Measurements from ENCODE around the gene FOXE3. TPM values are rescaled to one million over a fixed set of nuclear protein-coding genes. Genes with fewer than 3 reads are reported as not detected.

FOXE3 gene
- total RNA-seq, 1 experiment from 2014 or later, result not detected

GRCh38 chr1:47378147-47378546 lies 37.9 kb upstream of the FOXE3 start:
- Mint-ChIP-seq H3K27ac (no peak overlapping the region), H3K9me3 (no peaks in the 10 kb centered on the region), H3K4me1 (peaks cover 17% of the 10 kb centered on the region), H3K27me3 (ENCODE audit: low read depth) (no peaks in the 10 kb centered on the region), H3K36me3 (peaks cover 11% of the 10 kb centered on the region), H3K4me3 (no peak overlapping the region)
- ChIA-PET CTCF (no interaction called here), POLR2A (no interaction called here)
- no peak for ATAC-seq
- DNase-seq (ENCODE audit: low spot score), result no peak
- no peak for TF ChIP-seq E2F5 (CRISPR knock-in tag; IDR thresholded peaks at IDR 0.05)
- TF ChIP-seq, protein P1, sequence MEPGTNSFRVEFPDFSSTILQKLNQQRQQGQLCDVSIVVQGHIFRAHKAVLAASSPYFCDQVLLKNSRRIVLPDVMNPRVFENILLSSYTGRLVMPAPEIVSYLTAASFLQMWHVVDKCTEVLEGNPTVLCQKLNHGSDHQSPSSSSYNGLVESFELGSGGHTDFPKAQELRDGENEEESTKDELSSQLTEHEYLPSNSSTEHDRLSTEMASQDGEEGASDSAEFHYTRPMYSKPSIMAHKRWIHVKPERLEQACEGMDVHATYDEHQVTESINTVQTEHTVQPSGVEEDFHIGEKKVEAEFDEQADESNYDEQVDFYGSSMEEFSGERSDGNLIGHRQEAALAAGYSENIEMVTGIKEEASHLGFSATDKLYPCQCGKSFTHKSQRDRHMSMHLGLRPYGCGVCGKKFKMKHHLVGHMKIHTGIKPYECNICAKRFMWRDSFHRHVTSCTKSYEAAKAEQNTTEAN (CRISPR knock-in tag; IDR thresholded peaks at IDR 0.05), result no peak
- TF ChIP-seq FOXP4 (CRISPR knock-in tag; IDR thresholded peaks at IDR 0.05), result no peak
- no peak for TF ChIP-seq CREM (CRISPR knock-in tag; IDR thresholded peaks at IDR 0.05)
- no peak for TF ChIP-seq ZNF396 (CRISPR knock-in tag; IDR thresholded peaks at IDR 0.05; ENCODE audit: borderline replicate concordance)
- TF ChIP-seq, protein P2, sequence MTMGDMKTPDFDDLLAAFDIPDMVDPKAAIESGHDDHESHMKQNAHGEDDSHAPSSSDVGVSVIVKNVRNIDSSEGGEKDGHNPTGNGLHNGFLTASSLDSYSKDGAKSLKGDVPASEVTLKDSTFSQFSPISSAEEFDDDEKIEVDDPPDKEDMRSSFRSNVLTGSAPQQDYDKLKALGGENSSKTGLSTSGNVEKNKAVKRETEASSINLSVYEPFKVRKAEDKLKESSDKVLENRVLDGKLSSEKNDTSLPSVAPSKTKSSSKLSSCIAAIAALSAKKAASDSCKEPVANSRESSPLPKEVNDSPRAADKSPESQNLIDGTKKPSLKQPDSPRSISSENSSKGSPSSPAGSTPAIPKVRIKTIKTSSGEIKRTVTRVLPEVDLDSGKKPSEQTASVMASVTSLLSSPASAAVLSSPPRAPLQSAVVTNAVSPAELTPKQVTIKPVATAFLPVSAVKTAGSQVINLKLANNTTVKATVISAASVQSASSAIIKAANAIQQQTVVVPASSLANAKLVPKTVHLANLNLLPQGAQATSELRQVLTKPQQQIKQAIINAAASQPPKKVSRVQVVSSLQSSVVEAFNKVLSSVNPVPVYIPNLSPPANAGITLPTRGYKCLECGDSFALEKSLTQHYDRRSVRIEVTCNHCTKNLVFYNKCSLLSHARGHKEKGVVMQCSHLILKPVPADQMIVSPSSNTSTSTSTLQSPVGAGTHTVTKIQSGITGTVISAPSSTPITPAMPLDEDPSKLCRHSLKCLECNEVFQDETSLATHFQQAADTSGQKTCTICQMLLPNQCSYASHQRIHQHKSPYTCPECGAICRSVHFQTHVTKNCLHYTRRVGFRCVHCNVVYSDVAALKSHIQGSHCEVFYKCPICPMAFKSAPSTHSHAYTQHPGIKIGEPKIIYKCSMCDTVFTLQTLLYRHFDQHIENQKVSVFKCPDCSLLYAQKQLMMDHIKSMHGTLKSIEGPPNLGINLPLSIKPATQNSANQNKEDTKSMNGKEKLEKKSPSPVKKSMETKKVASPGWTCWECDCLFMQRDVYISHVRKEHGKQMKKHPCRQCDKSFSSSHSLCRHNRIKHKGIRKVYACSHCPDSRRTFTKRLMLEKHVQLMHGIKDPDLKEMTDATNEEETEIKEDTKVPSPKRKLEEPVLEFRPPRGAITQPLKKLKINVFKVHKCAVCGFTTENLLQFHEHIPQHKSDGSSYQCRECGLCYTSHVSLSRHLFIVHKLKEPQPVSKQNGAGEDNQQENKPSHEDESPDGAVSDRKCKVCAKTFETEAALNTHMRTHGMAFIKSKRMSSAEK (CRISPR knock-in tag; IDR thresholded peaks at IDR 0.05; ENCODE audit: borderline replicate concordance), result no peak
- no peak for TF ChIP-seq USF2 (CRISPR knock-in tag; IDR thresholded peaks at IDR 0.05)
- no peak for TF ChIP-seq GRHL2 (CRISPR knock-in tag; IDR thresholded peaks at IDR 0.05; ENCODE audit: insufficient replicate concordance, severe bottlenecking)
- TF ChIP-seq KAT7 (CRISPR knock-in tag; IDR thresholded peaks at IDR 0.05; ENCODE audit: borderline replicate concordance), result no peak
- no peak for TF ChIP-seq ETV6 (CRISPR knock-in tag; IDR thresholded peaks at IDR 0.05)
- TF ChIP-seq ATF6 (CRISPR knock-in tag; IDR thresholded peaks at IDR 0.05), result no peak
- TF ChIP-seq, protein P3, sequence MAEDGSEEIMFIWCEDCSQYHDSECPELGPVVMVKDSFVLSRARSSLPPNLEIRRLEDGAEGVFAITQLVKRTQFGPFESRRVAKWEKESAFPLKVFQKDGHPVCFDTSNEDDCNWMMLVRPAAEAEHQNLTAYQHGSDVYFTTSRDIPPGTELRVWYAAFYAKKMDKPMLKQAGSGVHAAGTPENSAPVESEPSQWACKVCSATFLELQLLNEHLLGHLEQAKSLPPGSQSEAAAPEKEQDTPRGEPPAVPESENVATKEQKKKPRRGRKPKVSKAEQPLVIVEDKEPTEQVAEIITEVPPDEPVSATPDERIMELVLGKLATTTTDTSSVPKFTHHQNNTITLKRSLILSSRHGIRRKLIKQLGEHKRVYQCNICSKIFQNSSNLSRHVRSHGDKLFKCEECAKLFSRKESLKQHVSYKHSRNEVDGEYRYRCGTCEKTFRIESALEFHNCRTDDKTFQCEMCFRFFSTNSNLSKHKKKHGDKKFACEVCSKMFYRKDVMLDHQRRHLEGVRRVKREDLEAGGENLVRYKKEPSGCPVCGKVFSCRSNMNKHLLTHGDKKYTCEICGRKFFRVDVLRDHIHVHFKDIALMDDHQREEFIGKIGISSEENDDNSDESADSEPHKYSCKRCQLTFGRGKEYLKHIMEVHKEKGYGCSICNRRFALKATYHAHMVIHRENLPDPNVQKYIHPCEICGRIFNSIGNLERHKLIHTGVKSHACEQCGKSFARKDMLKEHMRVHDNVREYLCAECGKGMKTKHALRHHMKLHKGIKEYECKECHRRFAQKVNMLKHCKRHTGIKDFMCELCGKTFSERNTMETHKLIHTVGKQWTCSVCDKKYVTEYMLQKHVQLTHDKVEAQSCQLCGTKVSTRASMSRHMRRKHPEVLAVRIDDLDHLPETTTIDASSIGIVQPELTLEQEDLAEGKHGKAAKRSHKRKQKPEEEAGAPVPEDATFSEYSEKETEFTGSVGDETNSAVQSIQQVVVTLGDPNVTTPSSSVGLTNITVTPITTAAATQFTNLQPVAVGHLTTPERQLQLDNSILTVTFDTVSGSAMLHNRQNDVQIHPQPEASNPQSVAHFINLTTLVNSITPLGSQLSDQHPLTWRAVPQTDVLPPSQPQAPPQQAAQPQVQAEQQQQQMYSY (CRISPR knock-in tag; IDR thresholded peaks at IDR 0.05), result no peak
- no peak for TF ChIP-seq NFE2L1 (CRISPR knock-in tag; IDR thresholded peaks at IDR 0.05)
- TF ChIP-seq, protein P4, sequence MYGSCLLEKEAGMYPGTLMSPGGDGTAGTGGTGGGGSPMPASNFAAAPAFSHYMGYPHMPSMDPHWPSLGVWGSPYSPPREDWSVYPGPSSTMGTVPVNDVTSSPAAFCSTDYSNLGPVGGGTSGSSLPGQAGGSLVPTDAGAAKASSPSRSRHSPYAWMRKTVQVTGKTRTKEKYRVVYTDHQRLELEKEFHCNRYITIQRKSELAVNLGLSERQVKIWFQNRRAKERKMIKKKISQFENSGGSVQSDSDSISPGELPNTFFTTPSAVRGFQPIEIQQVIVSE (CRISPR knock-in tag; IDR thresholded peaks at IDR 0.05; ENCODE audit: borderline replicate concordance), result no peak
- no peak for TF ChIP-seq ZNF121 (CRISPR knock-in tag; IDR thresholded peaks at IDR 0.05)
- TF ChIP-seq ZMAT4 (CRISPR knock-in tag; IDR thresholded peaks at IDR 0.05), result no peak
- no peak for TF ChIP-seq MYBL2 (CRISPR knock-in tag; IDR thresholded peaks at IDR 0.05)
